Testis (tissue), 3 donors: ENCODE measurements around the gene HIPK2. TPM values are rescaled to one million over a fixed set of nuclear protein-coding genes. Genes with fewer than 3 reads are reported as not detected.

Source experiments
- DNase-seq: peaks from one replicate; pipeline ENCODE4 v3.0.0-alpha.2; 2019
- H3K27ac ChIP-seq, 2 donors: fragments of 200-600 bp; sonication (generic); one replicate each; pipeline ENCODE4 v1.5.1; 2019
- H3K27me3 ChIP-seq: fragments of 200-600 bp; sonication (generic); one replicate; pipeline ENCODE4 v1.5.1; 2019
- H3K36me3 ChIP-seq: fragments of 200-600 bp; sonication (generic); one replicate; pipeline ENCODE4 v1.5.1; 2017; ENCODE audit warnings: low read depth; ENCODE audit errors: missing control alignments
- H3K4me1 ChIP-seq: fragments of 200-600 bp; sonication (generic); one replicate; pipeline ENCODE4 v1.5.1; 2019
- H3K4me3 ChIP-seq, 2 donors: fragments of 200-600 bp; sonication (generic); one replicate each; pipeline ENCODE4 v1.5.1; 2017 to 2019
- H3K9me3 ChIP-seq: fragments of 200-600 bp; sonication (generic); one replicate; pipeline ENCODE4 v1.5.1; 2017
- POLR2A ChIP-seq: fragments of 450-650 bp; IDR thresholded peaks from one replicate; pipeline ENCODE4 v1.6.1; 2017; ENCODE audit warnings: antibody characterized with exemption, mild to moderate bottlenecking, moderate library complexity
- WGBS, 2 donors: methylation state at CpG; one replicate each; pipeline ENCODE4 v1.1.5; 2018; 5-methylcytosine and 5-hydroxymethylcytosine counted together
- intact Hi-C: fragments of 100-400 bp; cut with DNase I; formaldehyde crosslinking; loops from one replicate; pipeline ENCODE4 v1.15.1; 2023; ENCODE audit warnings: low total_unique reads
- polyA plus RNA-seq: library from polyadenylated mRNA; stranded (reverse); fragments of 350-450 nt; fragmentation: Illumina TruSeq; extraction: RNeasy Lipid Tissue Mini Kit (QIAGEN cat#74804); gene quantifications from one replicate; pipeline ENCODE4 v1.2.3, GENCODE V29; 2014; ENCODE audit warnings: low read depth, low replicate concordance; ENCODE audit not compliant: insufficient read depth
- total RNA-seq, 2 donors: library from RNA; depleted of rRNA; stranded (reverse); fragments of >200 nt; gene quantifications; one replicate each; pipeline ENCODE4 v1.2.3, GENCODE V29; 2016
- TF ChIP-seq, protein P1 (sequence below), 3 experiments: fragments of 450-650 bp in 2 of 3; fragments of 200-600 bp in 1 of 3; sonication (generic) in 1 of 3; IDR thresholded peaks; one replicate each; pipeline ENCODE4 v1.5.1; 2016 to 2019; ENCODE audit warnings: antibody characterized with exemption in 3 of 3, mild to moderate bottlenecking in 2 of 3, moderate library complexity in 1 of 3

HIPK2 gene
- total and polyA plus RNA-seq, 3 donors from 2014 or later = 6.3 to 22.4 (median 17.8) TPM

DNA sequence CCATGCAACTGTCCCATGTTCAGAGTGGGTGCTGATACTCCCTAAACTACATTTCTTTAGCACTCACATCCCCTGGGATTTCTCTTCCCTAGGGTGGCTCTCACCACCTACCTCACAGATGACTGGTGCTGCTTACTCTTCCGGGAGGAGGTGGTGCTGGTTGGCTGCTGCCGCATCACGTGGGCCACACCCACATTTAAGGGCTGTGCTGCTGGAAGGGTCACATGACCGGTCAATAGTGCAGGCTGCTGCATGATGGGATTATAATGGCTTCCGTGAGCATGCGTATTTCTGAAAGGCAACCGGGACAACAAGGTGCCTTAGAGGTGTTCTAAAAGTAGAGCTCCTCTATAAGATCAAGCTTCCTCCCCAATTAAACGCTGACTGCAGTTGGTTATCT is 177.5 kb downstream of the HIPK2 start:
- intact Hi-C loops = no loop called here
- H3K9me3 ChIP-seq = no peaks in the 10 kb centered on the region
- no peaks in the 10 kb centered on the region for H3K36me3 ChIP-seq
- H3K4me3 ChIP-seq = no peak overlapping the region
- no peak for TF ChIP-seq POLR2A
- TF ChIP-seq, protein P1, sequence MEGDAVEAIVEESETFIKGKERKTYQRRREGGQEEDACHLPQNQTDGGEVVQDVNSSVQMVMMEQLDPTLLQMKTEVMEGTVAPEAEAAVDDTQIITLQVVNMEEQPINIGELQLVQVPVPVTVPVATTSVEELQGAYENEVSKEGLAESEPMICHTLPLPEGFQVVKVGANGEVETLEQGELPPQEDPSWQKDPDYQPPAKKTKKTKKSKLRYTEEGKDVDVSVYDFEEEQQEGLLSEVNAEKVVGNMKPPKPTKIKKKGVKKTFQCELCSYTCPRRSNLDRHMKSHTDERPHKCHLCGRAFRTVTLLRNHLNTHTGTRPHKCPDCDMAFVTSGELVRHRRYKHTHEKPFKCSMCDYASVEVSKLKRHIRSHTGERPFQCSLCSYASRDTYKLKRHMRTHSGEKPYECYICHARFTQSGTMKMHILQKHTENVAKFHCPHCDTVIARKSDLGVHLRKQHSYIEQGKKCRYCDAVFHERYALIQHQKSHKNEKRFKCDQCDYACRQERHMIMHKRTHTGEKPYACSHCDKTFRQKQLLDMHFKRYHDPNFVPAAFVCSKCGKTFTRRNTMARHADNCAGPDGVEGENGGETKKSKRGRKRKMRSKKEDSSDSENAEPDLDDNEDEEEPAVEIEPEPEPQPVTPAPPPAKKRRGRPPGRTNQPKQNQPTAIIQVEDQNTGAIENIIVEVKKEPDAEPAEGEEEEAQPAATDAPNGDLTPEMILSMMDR (IDR thresholded peaks at IDR 0.05) = no peak
- WGBS, 2 donors = 85 to 91% methylated on average over 4 to 8 of the region's 8 CpGs
- DNase-seq = peak; percentile 6
- no peak overlapping the region for H3K27ac ChIP-seq
- H3K4me1 ChIP-seq = no peaks in the 10 kb centered on the region
- no peaks in the 10 kb centered on the region for H3K27me3 ChIP-seq

DNA sequence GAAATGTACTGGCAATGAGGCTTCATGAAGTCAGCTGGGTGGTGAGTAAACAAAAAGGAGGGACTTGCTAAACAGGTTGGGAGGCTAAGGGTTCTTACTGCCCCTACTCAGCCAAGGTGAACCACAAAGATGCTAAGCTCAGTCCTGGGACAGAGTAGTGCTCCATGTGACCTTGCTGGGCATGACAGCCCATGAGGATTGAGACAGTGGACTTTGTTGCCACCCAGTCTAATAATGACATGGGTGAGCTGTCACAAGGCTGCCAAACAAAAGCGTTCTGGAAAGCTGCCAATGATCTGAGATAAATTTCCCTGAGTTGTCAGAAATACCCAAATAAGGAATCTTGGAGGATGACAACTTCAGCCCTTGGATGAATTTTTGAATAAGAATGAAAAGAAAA is 179.2 kb downstream of the HIPK2 start:
- TF ChIP-seq, protein P1 (IDR thresholded peaks at IDR 0.05) = no peak
- no peak for TF ChIP-seq POLR2A
- H3K4me3 ChIP-seq = no peak overlapping the region
- H3K27me3 ChIP-seq = no peaks in the 10 kb centered on the region
- no peaks in the 10 kb centered on the region for H3K4me1 ChIP-seq
- DNase-seq = peak; percentile 61
- no peak overlapping the region for H3K27ac ChIP-seq
- WGBS, 2 donors = 44 to 77% methylated on average over 1 of the region's 1 CpG
- H3K36me3 ChIP-seq = no peaks in the 10 kb centered on the region
- intact Hi-C loops = no loop called here
- no peaks in the 10 kb centered on the region for H3K9me3 ChIP-seq

DNA sequence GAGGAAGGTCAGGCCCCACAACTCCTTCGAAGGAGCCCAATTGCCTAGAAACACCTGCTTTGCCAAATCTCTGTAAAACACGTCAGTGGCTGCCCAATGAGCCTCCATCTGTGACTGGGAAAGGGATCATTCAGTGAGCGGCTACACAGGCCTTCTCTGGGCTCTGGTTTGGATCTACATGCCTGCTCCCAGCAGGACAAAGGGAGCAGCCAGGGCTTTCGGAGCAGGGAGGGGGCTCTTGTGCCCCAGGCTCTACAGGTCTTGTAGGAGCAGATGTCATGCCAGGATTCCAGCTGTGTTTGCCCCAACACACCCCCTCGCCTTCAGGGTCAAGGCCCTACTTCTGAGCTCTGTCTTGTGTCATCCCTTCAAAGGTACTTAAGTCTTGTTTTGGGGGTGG is 180.8 kb downstream of the HIPK2 start:
- intact Hi-C loops = no loop called here
- no peak overlapping the region for H3K27ac ChIP-seq
- H3K27me3 ChIP-seq = no peaks in the 10 kb centered on the region
- H3K4me3 ChIP-seq = no peak overlapping the region
- 92 to 93% methylated on average over 5 of the region's 5 CpGs for WGBS, 2 donors
- H3K4me1 ChIP-seq = no peaks in the 10 kb centered on the region
- H3K36me3 ChIP-seq = no peaks in the 10 kb centered on the region
- H3K9me3 ChIP-seq = no peaks in the 10 kb centered on the region
- DNase-seq = no peak
- TF ChIP-seq, protein P1 (IDR thresholded peaks at IDR 0.05) = no peak
- no peak for TF ChIP-seq POLR2A

DNA sequence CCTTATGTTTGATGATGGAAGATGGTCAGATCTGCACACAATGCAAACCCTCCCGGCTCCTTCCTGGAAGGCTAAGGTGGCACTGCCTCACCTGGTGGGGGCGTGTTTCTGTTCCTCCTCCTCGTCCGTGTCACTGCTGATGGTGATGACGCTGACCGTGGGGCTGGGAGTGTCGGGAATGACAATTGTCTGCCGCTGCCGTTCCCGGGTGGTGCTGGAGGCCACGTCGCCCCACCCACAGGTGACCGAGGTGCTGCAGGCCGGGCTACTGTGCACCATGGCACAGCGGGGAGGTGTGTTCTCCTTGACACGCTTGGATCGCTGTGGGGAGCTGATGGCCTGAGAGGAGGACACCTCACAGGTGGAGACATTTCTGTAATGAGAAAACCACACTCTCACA is 181.2 kb downstream of the HIPK2 start:
- Histone ChIP-seq H3K27me3 (no peaks in the 10 kb centered on the region), H3K27ac (no peak overlapping the region), H3K36me3 (no peaks in the 10 kb centered on the region), H3K4me3 (no peak overlapping the region), H3K9me3 (no peaks in the 10 kb centered on the region), H3K4me1 (no peaks in the 10 kb centered on the region)
- TF ChIP-seq, protein P1 (IDR thresholded peaks at IDR 0.05) = no peak
- TF ChIP-seq POLR2A = no peak
- WGBS, 2 donors = 94 to 96% methylated on average over 4 to 17 of the region's 17 CpGs
- DNase-seq = peak; percentile 8
- intact Hi-C loops = no loop called here

DNA sequence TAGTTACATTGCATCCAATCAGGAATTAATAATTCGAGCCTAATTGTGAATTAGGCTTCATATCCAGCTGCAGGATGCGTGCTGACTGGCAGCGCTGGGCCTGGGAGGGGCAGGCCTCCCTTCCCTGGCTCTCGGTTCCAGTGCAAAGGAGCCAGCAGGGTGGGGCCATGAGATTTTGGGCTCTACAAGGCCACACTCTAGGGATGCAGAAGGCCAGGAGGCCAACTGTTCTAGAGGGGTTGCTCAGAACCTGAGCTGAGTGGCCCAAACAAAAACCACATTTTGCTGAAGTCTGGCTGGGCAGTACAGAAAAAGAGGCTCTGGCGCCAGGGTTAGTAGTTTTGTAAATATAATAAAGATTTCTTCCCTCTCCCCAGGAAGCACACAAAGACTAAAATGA is 182.0 kb downstream of the HIPK2 start:
- no peaks in the 10 kb centered on the region for H3K9me3 ChIP-seq
- H3K27me3 ChIP-seq = no peaks in the 10 kb centered on the region
- no peaks in the 10 kb centered on the region for H3K4me1 ChIP-seq
- peak; percentile 13 for DNase-seq
- TF ChIP-seq, protein P1 (IDR thresholded peaks at IDR 0.05) = no peak
- TF ChIP-seq POLR2A = no peak
- no peak overlapping the region for H3K27ac ChIP-seq
- intact Hi-C loops = no loop called here
- 72 to 83% methylated on average over 5 of the region's 5 CpGs for WGBS, 2 donors
- no peaks in the 10 kb centered on the region for H3K36me3 ChIP-seq
- H3K4me3 ChIP-seq = no peak overlapping the region
